HepG2 (cell line): ENCODE measurements around the gene PDE4D. TPM values are rescaled to one million over a fixed set of nuclear protein-coding genes. Genes with fewer than 3 reads are reported as not detected.

Experiments used
- FOXK2 ChIP-seq: fragments of 450-650 bp; IDR thresholded peaks from 2 replicates; pipeline ENCODE4 v1.6.1; 2016
- GABPB1 ChIP-seq: IDR thresholded peaks from 2 replicates; pipeline ENCODE4 v1.6.1; 2016; ENCODE audit warnings: mild to moderate bottlenecking, missing genetic modification reagents, moderate library complexity, missing compliant biosample characterization
- IRF2 ChIP-seq: IDR thresholded peaks from 2 replicates; pipeline ENCODE4 v1.6.1; 2018; ENCODE audit warnings: missing genetic modification reagents, missing compliant biosample characterization
- KDM3A ChIP-seq: IDR thresholded peaks from 2 replicates; pipeline ENCODE4 v1.6.1; 2018; ENCODE audit warnings: low read depth, missing compliant biosample characterization
- MXI1 ChIP-seq: IDR thresholded peaks from 3 replicates; pipeline ENCODE4 v1.6.1; 2012; ENCODE audit warnings: low read depth, low read length, inconsistent platforms, borderline replicate concordance
- PHF20 ChIP-seq: sonication (generic); formaldehyde crosslinking; IDR thresholded peaks from 2 replicates; pipeline ENCODE4 v1.5.0; 2020; ENCODE audit warnings: mild to moderate bottlenecking, missing genetic modification reagents
- SAFB2 ChIP-seq: sonication (generic); formaldehyde crosslinking; IDR thresholded peaks from 2 replicates; pipeline ENCODE4 v1.5.1; 2020; ENCODE audit warnings: missing genetic modification reagents, low read depth, mild to moderate bottlenecking, borderline replicate concordance
- SRSF4 ChIP-seq: fragments of 200-400 bp; formaldehyde crosslinking; IDR thresholded peaks from one replicate; pipeline ENCODE4 v1.6.1; 2018; ENCODE audit warnings: mild to moderate bottlenecking, low read depth, low read length, moderate library complexity; ENCODE audit not compliant: poor library complexity, severe bottlenecking
- ZC3H13 ChIP-seq: sonication (generic); formaldehyde crosslinking; IDR thresholded peaks from 2 replicates; pipeline ENCODE4 v1.8.1; 2023; ENCODE audit warnings: mild to moderate bottlenecking, missing genetic modification reagents, moderate library complexity
- ZFAT ChIP-seq: sonication (generic); formaldehyde crosslinking; conservative IDR thresholded peaks from 2 replicates; pipeline ENCODE4 v1.8.1; 2023; ENCODE audit warnings: missing genetic modification reagents, inconsistent platforms
- ZNF329 ChIP-seq: sonication (generic); formaldehyde crosslinking; IDR thresholded peaks from 2 replicates; pipeline ENCODE4 v1.9.0; 2021; ENCODE audit warnings: low read depth, mild to moderate bottlenecking, missing genetic modification reagents
- ZNF629 ChIP-seq: sonication (generic); formaldehyde crosslinking; conservative IDR thresholded peaks from 2 replicates; pipeline ENCODE4 v1.5.0; 2020; ENCODE audit warnings: missing genetic modification reagents
- ZNF644 ChIP-seq: IDR thresholded peaks from 2 replicates; pipeline ENCODE4 v1.6.1; 2016; ENCODE audit warnings: low read depth
- ZNF652 ChIP-seq: IDR thresholded peaks from 2 replicates; pipeline ENCODE4 v1.6.1; 2016; ENCODE audit warnings: low read depth, borderline replicate concordance
- polyA plus RNA-seq, 8 experiments: library from polyadenylated mRNA; depleted of rRNA in 3 of 8; stranded (reverse) in 7 of 8; unstranded in 1 of 8; fragments of >200 nt; fragmentation: Illumina TruSeq in 4 of 8; extraction: Trizol in 4 of 8; gene quantifications; 2 replicates each; pipeline versions ENCODE4 v1.2.1 to v1.2.3, GENCODE V29; 2011 to 2016; ENCODE audit warnings: low read depth in 4 of 8, missing spikeins in 1 of 8, mixed read lengths in 1 of 8; ENCODE audit not compliant: insufficient read depth in 1 of 8
- total RNA-seq, 5 experiments: library from RNA; depleted of rRNA; stranded (reverse); fragments of >200 nt; fragmentation: Illumina TruSeq; extraction: Trizol; gene quantifications; 2 replicates each; pipeline ENCODE4 v1.2.3, GENCODE V29; 2016; ENCODE audit warnings: low read depth in 1 of 5
- TF ChIP-seq, protein P1 (sequence below): sonication (generic); formaldehyde crosslinking; IDR thresholded peaks from 2 replicates; pipeline ENCODE4 v1.5.1; 2020; ENCODE audit warnings: missing genetic modification reagents, mild to moderate bottlenecking, borderline replicate concordance
- TF ChIP-seq, protein P2 (sequence below): sonication (generic); formaldehyde crosslinking; IDR thresholded peaks from 2 replicates; pipeline ENCODE4 v1.4.0; 2020; ENCODE audit warnings: missing genetic modification reagents, mild to moderate bottlenecking, borderline replicate concordance
- TF ChIP-seq, protein P3 (sequence below): IDR thresholded peaks from 2 replicates; pipeline ENCODE4 v1.6.1; 2016; ENCODE audit warnings: missing biosample characterization, missing genetic modification reagents, low read depth
- TF ChIP-seq, protein P4 (sequence below): IDR thresholded peaks from 2 replicates; pipeline ENCODE4 v1.4.0; 2020; ENCODE audit warnings: mild to moderate bottlenecking, missing genetic modification reagents

Gene PDE4D
- total and polyA plus RNA-seq, 2 of the 13 experiments (the other 11 are each of a cell fraction or from before 2014, with no cell fraction given): 7.0 to 12.2 TPM

DNA sequence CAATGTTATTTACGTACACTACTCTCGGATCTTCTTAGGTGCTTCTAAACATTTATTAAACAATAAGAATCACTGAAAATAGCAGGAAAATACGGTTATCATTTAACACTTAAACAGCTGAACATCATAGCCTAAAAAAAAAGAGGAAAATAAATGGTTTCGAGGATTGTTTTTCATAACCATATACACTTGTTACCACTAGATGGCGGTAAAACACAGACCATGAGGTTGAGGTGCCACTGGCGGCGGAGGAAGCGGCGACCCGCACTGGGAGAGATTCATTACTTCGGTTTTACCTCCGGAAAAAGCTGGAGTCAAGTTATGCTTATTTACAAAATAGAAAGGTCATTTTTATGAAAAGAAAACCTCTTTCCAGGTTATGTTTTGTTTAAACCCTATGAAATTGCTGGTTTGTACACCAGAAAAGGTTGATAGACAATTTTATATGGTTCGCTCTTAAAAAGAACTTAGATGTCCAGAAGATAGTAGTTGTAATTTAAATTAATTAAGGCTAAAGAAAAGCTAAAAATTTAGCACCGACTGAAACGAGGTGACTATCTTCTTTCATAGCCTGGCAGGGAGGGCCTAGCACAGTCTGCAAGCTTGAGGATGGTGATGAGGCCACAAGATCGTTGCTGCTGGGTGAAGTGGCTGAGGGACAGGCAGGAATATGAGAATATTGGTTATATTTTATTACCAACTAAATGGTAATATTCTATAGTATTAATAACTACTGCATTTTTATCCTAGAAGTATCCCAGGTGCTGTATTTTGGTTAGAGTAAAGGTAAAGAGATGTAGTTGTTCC is 704.9 kb downstream of the PDE4D start (continued):
- TF ChIP-seq SRSF4 (no peak), ZNF629 (CRISPR knock-in tag) (no peak), MXI1 (no peak), GABPB1 (no peak), ZFAT (CRISPR knock-in tag) (no peak), KDM3A (CRISPR knock-in tag) (0 out of 2 replicates have a peak, but pooled peaks have one; percentile 30), ZNF652 (CRISPR knock-in tag) (peak; percentile 29; the same call in 1 of the 2 replicates), FOXK2 (no peak), ZC3H13 (CRISPR knock-in tag) (no peak), IRF2 (CRISPR knock-in tag) (peak; percentile 39; the same call in 1 of the 2 replicates), ZNF644 (CRISPR knock-in tag) (no peak), SAFB2 (CRISPR knock-in tag) (no peak), ZNF329 (CRISPR knock-in tag) (no peak), PHF20 (no peak)
- TF ChIP-seq, protein P1, sequence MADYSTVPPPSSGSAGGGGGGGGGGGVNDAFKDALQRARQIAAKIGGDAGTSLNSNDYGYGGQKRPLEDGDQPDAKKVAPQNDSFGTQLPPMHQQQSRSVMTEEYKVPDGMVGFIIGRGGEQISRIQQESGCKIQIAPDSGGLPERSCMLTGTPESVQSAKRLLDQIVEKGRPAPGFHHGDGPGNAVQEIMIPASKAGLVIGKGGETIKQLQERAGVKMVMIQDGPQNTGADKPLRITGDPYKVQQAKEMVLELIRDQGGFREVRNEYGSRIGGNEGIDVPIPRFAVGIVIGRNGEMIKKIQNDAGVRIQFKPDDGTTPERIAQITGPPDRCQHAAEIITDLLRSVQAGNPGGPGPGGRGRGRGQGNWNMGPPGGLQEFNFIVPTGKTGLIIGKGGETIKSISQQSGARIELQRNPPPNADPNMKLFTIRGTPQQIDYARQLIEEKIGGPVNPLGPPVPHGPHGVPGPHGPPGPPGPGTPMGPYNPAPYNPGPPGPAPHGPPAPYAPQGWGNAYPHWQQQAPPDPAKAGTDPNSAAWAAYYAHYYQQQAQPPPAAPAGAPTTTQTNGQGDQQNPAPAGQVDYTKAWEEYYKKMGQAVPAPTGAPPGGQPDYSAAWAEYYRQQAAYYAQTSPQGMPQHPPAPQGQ (CRISPR knock-in tag): no peak
- TF ChIP-seq, protein P2, sequence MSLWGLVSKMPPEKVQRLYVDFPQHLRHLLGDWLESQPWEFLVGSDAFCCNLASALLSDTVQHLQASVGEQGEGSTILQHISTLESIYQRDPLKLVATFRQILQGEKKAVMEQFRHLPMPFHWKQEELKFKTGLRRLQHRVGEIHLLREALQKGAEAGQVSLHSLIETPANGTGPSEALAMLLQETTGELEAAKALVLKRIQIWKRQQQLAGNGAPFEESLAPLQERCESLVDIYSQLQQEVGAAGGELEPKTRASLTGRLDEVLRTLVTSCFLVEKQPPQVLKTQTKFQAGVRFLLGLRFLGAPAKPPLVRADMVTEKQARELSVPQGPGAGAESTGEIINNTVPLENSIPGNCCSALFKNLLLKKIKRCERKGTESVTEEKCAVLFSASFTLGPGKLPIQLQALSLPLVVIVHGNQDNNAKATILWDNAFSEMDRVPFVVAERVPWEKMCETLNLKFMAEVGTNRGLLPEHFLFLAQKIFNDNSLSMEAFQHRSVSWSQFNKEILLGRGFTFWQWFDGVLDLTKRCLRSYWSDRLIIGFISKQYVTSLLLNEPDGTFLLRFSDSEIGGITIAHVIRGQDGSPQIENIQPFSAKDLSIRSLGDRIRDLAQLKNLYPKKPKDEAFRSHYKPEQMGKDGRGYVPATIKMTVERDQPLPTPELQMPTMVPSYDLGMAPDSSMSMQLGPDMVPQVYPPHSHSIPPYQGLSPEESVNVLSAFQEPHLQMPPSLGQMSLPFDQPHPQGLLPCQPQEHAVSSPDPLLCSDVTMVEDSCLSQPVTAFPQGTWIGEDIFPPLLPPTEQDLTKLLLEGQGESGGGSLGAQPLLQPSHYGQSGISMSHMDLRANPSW (CRISPR knock-in tag): no peak
- TF ChIP-seq, protein P3, sequence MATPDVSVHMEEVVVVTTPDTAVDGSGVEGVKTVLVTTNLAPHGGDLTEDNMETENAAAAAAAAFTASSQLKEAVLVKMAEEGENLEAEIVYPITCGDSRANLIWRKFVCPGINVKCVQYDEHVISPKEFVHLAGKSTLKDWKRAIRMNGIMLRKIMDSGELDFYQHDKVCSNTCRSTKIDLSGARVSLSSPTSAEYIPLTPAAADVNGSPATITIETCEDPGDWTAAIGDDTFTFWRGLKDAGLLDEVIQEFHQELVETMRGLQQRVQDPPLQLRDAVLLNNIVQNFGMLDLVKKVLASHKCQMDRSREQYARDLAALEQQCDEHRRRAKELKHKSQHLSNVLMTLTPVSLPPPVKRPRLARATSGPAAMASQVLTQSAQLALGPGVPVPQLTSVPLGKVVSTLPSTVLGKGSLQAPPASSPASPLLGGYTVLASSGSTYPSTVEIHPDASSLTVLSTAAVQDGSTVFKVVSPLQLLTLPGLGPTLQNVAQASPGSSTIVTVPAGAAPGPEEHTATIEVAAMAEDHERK (CRISPR knock-in tag): no peak
- TF ChIP-seq, protein P4, sequence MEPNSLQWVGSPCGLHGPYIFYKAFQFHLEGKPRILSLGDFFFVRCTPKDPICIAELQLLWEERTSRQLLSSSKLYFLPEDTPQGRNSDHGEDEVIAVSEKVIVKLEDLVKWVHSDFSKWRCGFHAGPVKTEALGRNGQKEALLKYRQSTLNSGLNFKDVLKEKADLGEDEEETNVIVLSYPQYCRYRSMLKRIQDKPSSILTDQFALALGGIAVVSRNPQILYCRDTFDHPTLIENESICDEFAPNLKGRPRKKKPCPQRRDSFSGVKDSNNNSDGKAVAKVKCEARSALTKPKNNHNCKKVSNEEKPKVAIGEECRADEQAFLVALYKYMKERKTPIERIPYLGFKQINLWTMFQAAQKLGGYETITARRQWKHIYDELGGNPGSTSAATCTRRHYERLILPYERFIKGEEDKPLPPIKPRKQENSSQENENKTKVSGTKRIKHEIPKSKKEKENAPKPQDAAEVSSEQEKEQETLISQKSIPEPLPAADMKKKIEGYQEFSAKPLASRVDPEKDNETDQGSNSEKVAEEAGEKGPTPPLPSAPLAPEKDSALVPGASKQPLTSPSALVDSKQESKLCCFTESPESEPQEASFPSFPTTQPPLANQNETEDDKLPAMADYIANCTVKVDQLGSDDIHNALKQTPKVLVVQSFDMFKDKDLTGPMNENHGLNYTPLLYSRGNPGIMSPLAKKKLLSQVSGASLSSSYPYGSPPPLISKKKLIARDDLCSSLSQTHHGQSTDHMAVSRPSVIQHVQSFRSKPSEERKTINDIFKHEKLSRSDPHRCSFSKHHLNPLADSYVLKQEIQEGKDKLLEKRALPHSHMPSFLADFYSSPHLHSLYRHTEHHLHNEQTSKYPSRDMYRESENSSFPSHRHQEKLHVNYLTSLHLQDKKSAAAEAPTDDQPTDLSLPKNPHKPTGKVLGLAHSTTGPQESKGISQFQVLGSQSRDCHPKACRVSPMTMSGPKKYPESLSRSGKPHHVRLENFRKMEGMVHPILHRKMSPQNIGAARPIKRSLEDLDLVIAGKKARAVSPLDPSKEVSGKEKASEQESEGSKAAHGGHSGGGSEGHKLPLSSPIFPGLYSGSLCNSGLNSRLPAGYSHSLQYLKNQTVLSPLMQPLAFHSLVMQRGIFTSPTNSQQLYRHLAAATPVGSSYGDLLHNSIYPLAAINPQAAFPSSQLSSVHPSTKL: peak; percentile 45; the same call in 1 of the 2 replicates
